HCT116 (cell line): ENCODE results near the gene ADCY2. TPM values are rescaled to one million over a fixed set of nuclear protein-coding genes. Genes with fewer than 3 reads are reported as not detected.
A peak's percentile ranks its signal among the peaks of the same experiment; 100 is the strongest.

ENCODE experiments used
- ATAC-seq: fragments of 200-7000 bp; cut with Tn5 transposase; 2 replicates; pipeline ENCODE4 v1.9.1; 2020; ENCODE audit warnings: mild to moderate bottlenecking, moderate library complexity
- BruUV-seq: library from RNA; stranded (reverse); fragments of 400-500 nt; replicated peaks from 2 replicates; lab custom pipeline; 2021; lab: Mats Ljungman, UMichigan
- CTCF ChIA-PET: fragments of 300-600 bp; sonication (Branson Sonifier 250); formaldehyde crosslinking; loops from one replicate; lab custom pipeline; 2021; ENCODE audit warnings: antibody characterized with exemption; lab: Charles Lee
- POLR2A ChIA-PET: fragments of 300-600, 350-600 bp; sonication (Branson Sonifier 250); formaldehyde crosslinking; loops from one replicate; lab custom pipeline; 2021; ENCODE audit warnings: antibody characterized with exemption; lab: Charles Lee
- RAD21 ChIA-PET, 2 experiments: fragments of 300-600 bp; sonication (Branson Sonifier 250); formaldehyde crosslinking; loops; one replicate each; lab custom pipeline; 2023; ENCODE audit warnings: low total read pairs in 2 of 2; ENCODE audit not compliant: uncharacterized antibody in 2 of 2, unreplicated experiment in 2 of 2, low non-redundant PET in 1 of 2; lab: Charles Lee
- DNase-seq: peaks from one replicate; pipeline ENCODE4 v3.0.0-alpha.2; 2010; ENCODE audit warnings: low read depth, low spot score
- H2AFZ ChIP-seq: fragments of 200-600 bp; shearing (Covaris generic), sonication (generic); 2 replicates; pipeline ENCODE4 v1.6.1; 2017; ENCODE audit warnings: low read depth, mixed run types, mixed read lengths, antibody characterized with exemption, low read length; ENCODE audit not compliant: poor library complexity, severe bottlenecking
- H3K27ac ChIP-seq: 2 replicates; pipeline ENCODE4 v1.5.1; 2012; ENCODE audit warnings: low read depth, low read length
- H3K27me3 ChIP-seq: fragments of 200-600 bp; sonication (generic); 2 replicates; pipeline ENCODE4 v1.6.1; 2016; ENCODE audit warnings: mixed run types, low read length, mixed read lengths; ENCODE audit not compliant: insufficient read depth
- H3K36me3 ChIP-seq, 2 experiments: fragments of 200-500 bp in 1 of 2; fragments of 200-600 bp in 1 of 2; sonication (Bioruptor generic) in 1 of 2; sonication (generic) in 1 of 2; 2 replicates each; pipeline versions ENCODE4 v1.5.1 to v1.6.1; 2014 to 2016; ENCODE audit warnings: low read length in 2 of 2, inconsistent platforms in 1 of 2, mixed read lengths in 1 of 2, mixed run types in 1 of 2; ENCODE audit not compliant: insufficient read depth in 2 of 2, control insufficient read depth in 1 of 2
- H3K4me1 ChIP-seq, 2 experiments: fragments of 200-600 bp in 1 of 2; sonication (generic) in 1 of 2; 2 replicates each; pipeline versions ENCODE4 v1.5.1 to v1.6.1; 2012 to 2017; ENCODE audit warnings: low read length in 2 of 2, inconsistent platforms in 1 of 2, mild to moderate bottlenecking in 1 of 2, mixed read lengths in 1 of 2, mixed run types in 1 of 2, moderate library complexity in 1 of 2; ENCODE audit not compliant: insufficient read depth in 2 of 2, control insufficient read depth in 1 of 2
- H3K4me2 ChIP-seq: fragments of 200-600 bp; sonication (generic); 2 replicates; pipeline ENCODE4 v1.6.1; 2017; ENCODE audit warnings: mixed run types, low read length, mixed read lengths
- H3K4me3 ChIP-seq, 2 experiments: fragments of 200-600 bp in 1 of 2; sonication (generic) in 1 of 2; replicated peaks in 1 of 2; 2 replicates each; pipeline ENCODE4 v1.5.1; 2011 to 2016; ENCODE audit warnings: low read length in 2 of 2, control low read depth in 1 of 2, low read depth in 1 of 2, mild to moderate bottlenecking in 1 of 2, mixed read lengths in 1 of 2, mixed run types in 1 of 2
- H3K79me2 ChIP-seq: fragments of 200-600 bp; sonication (generic); 2 replicates; pipeline ENCODE4 v1.6.1; 2017; ENCODE audit warnings: mild to moderate bottlenecking, mixed run types, low read length, moderate library complexity, mixed read lengths; ENCODE audit not compliant: insufficient read depth
- H3K9ac ChIP-seq: fragments of 200-600 bp; sonication (generic); 2 replicates; pipeline ENCODE4 v1.6.1; 2016; ENCODE audit warnings: low read length, mixed read lengths
- H3K9me2 ChIP-seq: fragments of 200-600 bp; sonication (generic), shearing (Covaris generic); 2 replicates; pipeline ENCODE4 v1.6.1; 2017; ENCODE audit warnings: mixed run types, mild to moderate bottlenecking, moderate library complexity; ENCODE audit not compliant: insufficient read depth
- H3K9me3 ChIP-seq, 2 experiments: fragments of 200-500 bp in 1 of 2; fragments of 200-600 bp in 1 of 2; sonication (Bioruptor generic) in 1 of 2; sonication (generic) in 1 of 2; 2 replicates each; pipeline ENCODE4 v1.6.1; 2014 to 2017; ENCODE audit warnings: low read length in 2 of 2, mixed read lengths in 2 of 2, inconsistent platforms in 1 of 2, low read depth in 1 of 2, mild to moderate bottlenecking in 1 of 2, mixed run types in 1 of 2, moderate library complexity in 1 of 2; ENCODE audit not compliant: control insufficient read depth in 1 of 2, insufficient read depth in 1 of 2
- H4K20me1 ChIP-seq: fragments of 200-600 bp; sonication (generic), shearing (Covaris generic); 2 replicates; pipeline ENCODE4 v1.6.1; 2017; ENCODE audit warnings: mixed run types, mild to moderate bottlenecking, moderate library complexity; ENCODE audit not compliant: insufficient read depth
- CEBPB ChIP-seq: IDR thresholded peaks from 2 replicates; pipeline ENCODE4 v1.6.1; 2012; ENCODE audit warnings: low read depth
- EGR1 ChIP-seq: IDR thresholded peaks from 2 replicates; pipeline ENCODE4 v1.6.1; 2012; ENCODE audit warnings: low read depth
- ELF1 ChIP-seq: IDR thresholded peaks from 2 replicates; pipeline ENCODE4 v1.6.1; 2012; ENCODE audit warnings: low read depth, borderline replicate concordance
- EZH2 ChIP-seq: fragments of 200-600 bp; sonication (generic); IDR thresholded peaks from 2 replicates; pipeline ENCODE4 v1.6.1; 2017; ENCODE audit warnings: antibody characterized with exemption, mixed run types
- EZH2phosphoT487 ChIP-seq: fragments of 200-600 bp; IDR thresholded peaks from 2 replicates; pipeline ENCODE4 v1.6.1; 2018; ENCODE audit warnings: antibody characterized with exemption, borderline replicate concordance
- FOSL1 ChIP-seq: IDR thresholded peaks from 2 replicates; pipeline ENCODE4 v1.6.1; 2012; ENCODE audit warnings: low read depth
- JUND ChIP-seq: IDR thresholded peaks from 2 replicates; pipeline ENCODE4 v1.6.1; 2012
- POLR2A ChIP-seq: IDR thresholded peaks from 2 replicates; pipeline ENCODE4 v1.7.0; 2011; ENCODE audit warnings: borderline replicate concordance; ENCODE audit not compliant: insufficient read depth, insufficient read length; ENCODE audit errors: extremely low read depth
- SIN3A ChIP-seq: IDR thresholded peaks from 2 replicates; pipeline ENCODE4 v1.6.1; 2012; ENCODE audit warnings: low read depth
- SRF ChIP-seq: IDR thresholded peaks from 2 replicates; pipeline ENCODE4 v1.6.1; 2012; ENCODE audit warnings: low read depth
- TCF7L2 ChIP-seq: IDR thresholded peaks from 2 replicates; pipeline ENCODE4 v1.7.0; 2011; ENCODE audit warnings: borderline replicate concordance, inconsistent platforms; ENCODE audit not compliant: insufficient read depth, insufficient read length; ENCODE audit errors: extremely low read depth
- YY1 ChIP-seq: IDR thresholded peaks from 2 replicates; pipeline ENCODE4 v1.6.1; 2011; ENCODE audit warnings: low read length, low read depth, moderate library complexity, mild to moderate bottlenecking; ENCODE audit not compliant: insufficient replicate concordance; ENCODE audit errors: extremely low read depth
- ZFX ChIP-seq: fragments of 450-650 bp; IDR thresholded peaks from 2 replicates; pipeline ENCODE4 v1.6.1; 2017
- ZNF274 ChIP-seq: fragments of 200-500 bp; sonication (Bioruptor generic); IDR thresholded peaks from 2 replicates; pipeline ENCODE4 v1.6.1; 2014; ENCODE audit warnings: mild to moderate bottlenecking, low read depth, low read length, inconsistent platforms
- intact Hi-C: fragments of 100-400 bp; cut with micrococcal nuclease; formaldehyde crosslinking; loops from 2 replicates; pipeline ENCODE4 v1.10.0; 2022
- total RNA-seq: library from RNA; stranded (reverse); gene quantifications from one replicate; pipeline ENCODE4 v1.2.1, GENCODE V29; 2021; ENCODE audit not compliant: unreplicated experiment
- TF ChIP-seq, protein P1 (sequence below): IDR thresholded peaks from 2 replicates; pipeline ENCODE4 v1.6.1; 2012; ENCODE audit warnings: low read depth
- TF ChIP-seq, protein P2 (sequence below), 3 experiments: fragments of 200-600 bp in 1 of 3; sonication (generic) in 1 of 3; IDR thresholded peaks in 2 of 3; conservative IDR thresholded peaks in 1 of 3; 2 replicates each; pipeline ENCODE4 v1.5.1; 2012 to 2017; ENCODE audit warnings: low read depth in 2 of 3, low read length in 2 of 3, antibody characterized with exemption in 1 of 3, borderline replicate concordance in 1 of 3, control low read depth in 1 of 3, mild to moderate bottlenecking in 1 of 3, mixed read lengths in 1 of 3, mixed run types in 1 of 3, moderate library complexity in 1 of 3; ENCODE audit not compliant: insufficient read depth in 1 of 3
- TF ChIP-seq, protein P3 (sequence below): IDR thresholded peaks from 2 replicates; pipeline ENCODE4 v1.6.1; 2012
- TF ChIP-seq, protein P4 (sequence below): IDR thresholded peaks from 2 replicates; pipeline ENCODE4 v1.6.1; 2011; ENCODE audit warnings: mild to moderate bottlenecking, low read length, moderate library complexity; ENCODE audit not compliant: insufficient replicate concordance; ENCODE audit errors: extremely low read depth
- TF ChIP-seq, protein P5 (sequence below): IDR thresholded peaks from 2 replicates; pipeline ENCODE4 v1.6.1; 2012

The ADCY2 gene
- total RNA-seq, 1 experiment from 2014 or later, result 0.15 TPM

DNA sequence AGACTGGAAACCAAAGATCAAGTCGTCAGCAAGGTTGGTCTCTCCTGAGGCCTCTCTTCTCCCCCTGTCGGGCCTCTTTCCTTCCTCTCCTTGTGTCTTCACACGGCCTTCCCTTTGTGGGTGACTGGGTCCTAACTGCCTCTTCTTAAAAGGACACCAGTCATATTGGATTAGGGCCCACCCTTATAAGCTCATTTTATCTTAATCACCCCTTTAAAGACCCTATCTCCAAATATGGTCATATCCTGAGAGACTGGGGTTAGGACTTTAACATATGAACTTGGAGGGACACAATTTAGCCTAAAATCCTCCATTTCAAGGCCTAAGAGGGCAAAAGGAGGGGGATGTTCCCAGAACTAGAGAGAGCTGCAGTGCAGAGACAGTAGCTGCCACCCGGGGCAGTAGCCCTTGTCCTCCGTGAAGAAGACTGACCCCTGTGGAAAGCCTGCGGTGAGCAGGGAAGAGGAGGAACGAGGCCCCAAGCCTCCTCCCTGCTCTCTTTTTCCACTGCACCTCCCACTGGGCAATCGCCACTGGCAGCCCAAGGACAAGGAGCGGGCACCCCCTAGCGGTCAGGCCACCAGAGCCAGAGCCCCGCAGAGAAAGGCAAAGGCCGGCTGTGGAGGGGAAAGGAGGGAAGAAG, 420.1 kb downstream of the ADCY2 start:
- no TSS peak for BruUV-seq
- CTCF ChIA-PET, result interaction anchor here (1.0 to 1.9 kb wide), 3 partner anchors 10 to 30 kb away, joined by 3 to 4 read pairs (median 3); no protein-coding TSS in a partner anchor
- peak overlapping the region; percentile 8 for H2AFZ ChIP-seq
- peak; percentile 71 for TF ChIP-seq SRF
- TF ChIP-seq EGR1, result no peak
- no peak for TF ChIP-seq ZFX
- TF ChIP-seq EZH2phosphoT487, result no peak
- TF ChIP-seq, protein P1, sequence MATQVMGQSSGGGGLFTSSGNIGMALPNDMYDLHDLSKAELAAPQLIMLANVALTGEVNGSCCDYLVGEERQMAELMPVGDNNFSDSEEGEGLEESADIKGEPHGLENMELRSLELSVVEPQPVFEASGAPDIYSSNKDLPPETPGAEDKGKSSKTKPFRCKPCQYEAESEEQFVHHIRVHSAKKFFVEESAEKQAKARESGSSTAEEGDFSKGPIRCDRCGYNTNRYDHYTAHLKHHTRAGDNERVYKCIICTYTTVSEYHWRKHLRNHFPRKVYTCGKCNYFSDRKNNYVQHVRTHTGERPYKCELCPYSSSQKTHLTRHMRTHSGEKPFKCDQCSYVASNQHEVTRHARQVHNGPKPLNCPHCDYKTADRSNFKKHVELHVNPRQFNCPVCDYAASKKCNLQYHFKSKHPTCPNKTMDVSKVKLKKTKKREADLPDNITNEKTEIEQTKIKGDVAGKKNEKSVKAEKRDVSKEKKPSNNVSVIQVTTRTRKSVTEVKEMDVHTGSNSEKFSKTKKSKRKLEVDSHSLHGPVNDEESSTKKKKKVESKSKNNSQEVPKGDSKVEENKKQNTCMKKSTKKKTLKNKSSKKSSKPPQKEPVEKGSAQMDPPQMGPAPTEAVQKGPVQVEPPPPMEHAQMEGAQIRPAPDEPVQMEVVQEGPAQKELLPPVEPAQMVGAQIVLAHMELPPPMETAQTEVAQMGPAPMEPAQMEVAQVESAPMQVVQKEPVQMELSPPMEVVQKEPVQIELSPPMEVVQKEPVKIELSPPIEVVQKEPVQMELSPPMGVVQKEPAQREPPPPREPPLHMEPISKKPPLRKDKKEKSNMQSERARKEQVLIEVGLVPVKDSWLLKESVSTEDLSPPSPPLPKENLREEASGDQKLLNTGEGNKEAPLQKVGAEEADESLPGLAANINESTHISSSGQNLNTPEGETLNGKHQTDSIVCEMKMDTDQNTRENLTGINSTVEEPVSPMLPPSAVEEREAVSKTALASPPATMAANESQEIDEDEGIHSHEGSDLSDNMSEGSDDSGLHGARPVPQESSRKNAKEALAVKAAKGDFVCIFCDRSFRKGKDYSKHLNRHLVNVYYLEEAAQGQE, result no peak
- TF ChIP-seq ZNF274, result no peak
- TF ChIP-seq, protein P2, sequence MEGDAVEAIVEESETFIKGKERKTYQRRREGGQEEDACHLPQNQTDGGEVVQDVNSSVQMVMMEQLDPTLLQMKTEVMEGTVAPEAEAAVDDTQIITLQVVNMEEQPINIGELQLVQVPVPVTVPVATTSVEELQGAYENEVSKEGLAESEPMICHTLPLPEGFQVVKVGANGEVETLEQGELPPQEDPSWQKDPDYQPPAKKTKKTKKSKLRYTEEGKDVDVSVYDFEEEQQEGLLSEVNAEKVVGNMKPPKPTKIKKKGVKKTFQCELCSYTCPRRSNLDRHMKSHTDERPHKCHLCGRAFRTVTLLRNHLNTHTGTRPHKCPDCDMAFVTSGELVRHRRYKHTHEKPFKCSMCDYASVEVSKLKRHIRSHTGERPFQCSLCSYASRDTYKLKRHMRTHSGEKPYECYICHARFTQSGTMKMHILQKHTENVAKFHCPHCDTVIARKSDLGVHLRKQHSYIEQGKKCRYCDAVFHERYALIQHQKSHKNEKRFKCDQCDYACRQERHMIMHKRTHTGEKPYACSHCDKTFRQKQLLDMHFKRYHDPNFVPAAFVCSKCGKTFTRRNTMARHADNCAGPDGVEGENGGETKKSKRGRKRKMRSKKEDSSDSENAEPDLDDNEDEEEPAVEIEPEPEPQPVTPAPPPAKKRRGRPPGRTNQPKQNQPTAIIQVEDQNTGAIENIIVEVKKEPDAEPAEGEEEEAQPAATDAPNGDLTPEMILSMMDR (IDR thresholded peaks at IDR 0.05 in 2 of 3, conservative IDR thresholded peaks at IDR 0.05 in 1 of 3; ENCODE audit: borderline replicate concordance in 1 of 3, insufficient read depth in 1 of 3, low read depth in 2 of 3, low read length in 2 of 3), result peak; percentile 84 to 99 (median 98)
- TF ChIP-seq SIN3A, result no peak
- no peak for TF ChIP-seq TCF7L2
- TF ChIP-seq, protein P3, sequence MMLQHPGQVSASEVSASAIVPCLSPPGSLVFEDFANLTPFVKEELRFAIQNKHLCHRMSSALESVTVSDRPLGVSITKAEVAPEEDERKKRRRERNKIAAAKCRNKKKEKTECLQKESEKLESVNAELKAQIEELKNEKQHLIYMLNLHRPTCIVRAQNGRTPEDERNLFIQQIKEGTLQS, result no peak
- no peak for TF ChIP-seq CEBPB
- TF ChIP-seq ELF1, result no peak
- no peak for TF ChIP-seq FOSL1
- no peak for TF ChIP-seq POLR2A
- TF ChIP-seq JUND, result no peak
- TF ChIP-seq, protein P4, sequence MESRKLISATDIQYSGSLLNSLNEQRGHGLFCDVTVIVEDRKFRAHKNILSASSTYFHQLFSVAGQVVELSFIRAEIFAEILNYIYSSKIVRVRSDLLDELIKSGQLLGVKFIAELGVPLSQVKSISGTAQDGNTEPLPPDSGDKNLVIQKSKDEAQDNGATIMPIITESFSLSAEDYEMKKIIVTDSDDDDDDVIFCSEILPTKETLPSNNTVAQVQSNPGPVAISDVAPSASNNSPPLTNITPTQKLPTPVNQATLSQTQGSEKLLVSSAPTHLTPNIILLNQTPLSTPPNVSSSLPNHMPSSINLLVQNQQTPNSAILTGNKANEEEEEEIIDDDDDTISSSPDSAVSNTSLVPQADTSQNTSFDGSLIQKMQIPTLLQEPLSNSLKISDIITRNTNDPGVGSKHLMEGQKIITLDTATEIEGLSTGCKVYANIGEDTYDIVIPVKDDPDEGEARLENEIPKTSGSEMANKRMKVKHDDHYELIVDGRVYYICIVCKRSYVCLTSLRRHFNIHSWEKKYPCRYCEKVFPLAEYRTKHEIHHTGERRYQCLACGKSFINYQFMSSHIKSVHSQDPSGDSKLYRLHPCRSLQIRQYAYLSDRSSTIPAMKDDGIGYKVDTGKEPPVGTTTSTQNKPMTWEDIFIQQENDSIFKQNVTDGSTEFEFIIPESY, result no peak
- no peak for TF ChIP-seq EZH2
- no peak for TF ChIP-seq YY1
- TF ChIP-seq, protein P5, sequence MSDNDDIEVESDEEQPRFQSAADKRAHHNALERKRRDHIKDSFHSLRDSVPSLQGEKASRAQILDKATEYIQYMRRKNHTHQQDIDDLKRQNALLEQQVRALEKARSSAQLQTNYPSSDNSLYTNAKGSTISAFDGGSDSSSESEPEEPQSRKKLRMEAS, result no peak

More for the DNA sequence above, 420.1 kb downstream of the ADCY2 start:
- DNase-seq (peak; percentile 63), ATAC-seq (peak; percentile 99)
- no peaks in the 10 kb centered on the region for H3K36me3 ChIP-seq
- no peaks in the 10 kb centered on the region for H4K20me1 ChIP-seq
- no peaks in the 10 kb centered on the region for H3K9me2 ChIP-seq
- intact Hi-C loops, result loop anchor here (2.0 kb wide), 1 partner anchor 1051 kb away; no protein-coding TSS in a partner anchor
- no peak overlapping the region for H3K4me3 ChIP-seq
- H3K4me1 ChIP-seq, result peaks cover 0 to 2% of the 10 kb centered on the region in 2 experiments; a peak in 1 of 4 replicates
- H3K9ac ChIP-seq, result no peak overlapping the region
- POLR2A ChIA-PET, result no interaction called here
- no peaks in the 10 kb centered on the region for H3K9me3 ChIP-seq
- H3K4me2 ChIP-seq, result peak overlapping the region; percentile 7; the same call in 1 of the 2 replicates
- peaks cover 24% of the 10 kb centered on the region for H3K27me3 ChIP-seq
- no peak overlapping the region for H3K27ac ChIP-seq
- RAD21 ChIA-PET, result interaction anchor here in 1 of 2 experiments (1.2 kb wide), 1 partner anchor 54 kb away, joined by 3 read pairs; no protein-coding TSS in a partner anchor
- H3K79me2 ChIP-seq, result no peaks in the 10 kb centered on the region
